IMR-90 (cell line): Measurements from ENCODE around the gene CFAP97D2. TPM values are rescaled to one million over a fixed set of nuclear protein-coding genes. Genes with fewer than 3 reads are reported as not detected.

Experiments used
- ATAC-seq: fragments of 200-7000 bp; cut with Tn5 transposase; 2 replicates; pipeline ENCODE4 v1.9.1; 2020; ENCODE audit warnings: low read depth, mild to moderate bottlenecking, moderate library complexity
- BruUV-seq: library from RNA; stranded (reverse); fragments of 400-500 nt; replicated peaks from 2 replicates; lab custom pipeline; 2021; lab: Mats Ljungman, UMichigan
- CTCF ChIA-PET: fragments of 300-600 bp; formaldehyde crosslinking; extraction: SDS; loops from one replicate; lab custom pipeline; 2021; ENCODE audit warnings: antibody characterized with exemption; lab: Yijun Ruan, JAX
- POLR2A ChIA-PET: fragments of 300-600 bp; sonication (Branson Sonifier 250); formaldehyde crosslinking; loops from one replicate; lab custom pipeline; 2022; ENCODE audit warnings: antibody characterized with exemption; ENCODE audit not compliant: unreplicated experiment; lab: Charles Lee
- DNase-seq: peaks from one replicate; pipeline ENCODE4 v3.0.0; 2013
- H2AFZ ChIP-seq: replicated peaks from 2 replicates; pipeline ENCODE3; 2013; ENCODE audit warnings: low read length, mild to moderate bottlenecking; ENCODE audit not compliant: poor library complexity
- H2AK5ac ChIP-seq: 2 replicates; pipeline ENCODE4 v1.6.1; 2013; ENCODE audit warnings: low read depth, low read length, inconsistent platforms
- H2AK9ac ChIP-seq: replicated peaks from 2 replicates; pipeline ENCODE3; 2013; ENCODE audit warnings: mild to moderate bottlenecking, low read depth, low read length, moderate library complexity; ENCODE audit not compliant: poor library complexity
- H2BK120ac ChIP-seq: 2 replicates; pipeline ENCODE4 v1.6.1; 2013; ENCODE audit warnings: low read depth, low read length, inconsistent platforms
- H2BK15ac ChIP-seq: 3 replicates; pipeline ENCODE4 v1.6.1; 2013; ENCODE audit warnings: low read depth, low read length, inconsistent platforms
- H2BK20ac ChIP-seq: 2 replicates; pipeline ENCODE4 v1.6.1; 2013; ENCODE audit warnings: low read depth, mild to moderate bottlenecking, inconsistent platforms, low read length, moderate library complexity
- H2BK5ac ChIP-seq: 2 replicates; pipeline ENCODE4 v1.6.1; 2013; ENCODE audit warnings: mild to moderate bottlenecking, low read depth, low read length, inconsistent platforms; ENCODE audit not compliant: poor library complexity, severe bottlenecking
- H3K14ac ChIP-seq: replicated peaks from 2 replicates; pipeline ENCODE4 v1.6.1; 2013; ENCODE audit warnings: low read depth, low read length, inconsistent platforms
- H3K18ac ChIP-seq: 2 replicates; pipeline ENCODE4 v1.6.1; 2013; ENCODE audit warnings: low read depth, low read length, control low read depth
- H3K23ac ChIP-seq: 2 replicates; pipeline ENCODE4 v1.6.1; 2013; ENCODE audit warnings: low read depth, low read length, inconsistent platforms
- H3K27ac ChIP-seq: 2 replicates; pipeline ENCODE4 v1.5.1; 2013; ENCODE audit warnings: mild to moderate bottlenecking, control low read depth, low read length; ENCODE audit not compliant: insufficient read depth
- H3K27me3 ChIP-seq: 2 replicates; pipeline ENCODE4 v1.6.1; 2013; ENCODE audit warnings: low read length; ENCODE audit not compliant: control insufficient read depth, insufficient read depth
- H3K36me3 ChIP-seq: 2 replicates; pipeline ENCODE4 v1.6.1; 2013; ENCODE audit warnings: low read length, mixed read lengths; ENCODE audit not compliant: control insufficient read depth, insufficient read depth
- H3K4ac ChIP-seq: 2 replicates; pipeline ENCODE4 v1.6.1; 2013; ENCODE audit warnings: low read depth, low read length, inconsistent platforms
- H3K4me1 ChIP-seq: 2 replicates; pipeline ENCODE4 v1.6.1; 2013; ENCODE audit warnings: low read length, mixed read lengths; ENCODE audit not compliant: control insufficient read depth, insufficient read depth
- H3K4me2 ChIP-seq: 2 replicates; pipeline ENCODE4 v1.6.1; 2013; ENCODE audit warnings: low read depth, mild to moderate bottlenecking, control low read depth, low read length, moderate library complexity
- H3K4me3 ChIP-seq: 2 replicates; pipeline ENCODE4 v1.5.1; 2013; ENCODE audit warnings: low read depth, mild to moderate bottlenecking, control low read depth, low read length, moderate library complexity; ENCODE audit not compliant: insufficient read depth
- H3K56ac ChIP-seq: 2 replicates; pipeline ENCODE4 v1.6.1; 2013; ENCODE audit warnings: low read length, inconsistent platforms; ENCODE audit not compliant: insufficient read depth; ENCODE audit errors: extremely low read depth
- H3K79me1 ChIP-seq, 2 experiments: 2 replicates each; pipeline ENCODE4 v1.6.1; 2013; ENCODE audit warnings: low read length in 2 of 2, inconsistent platforms in 1 of 2, low read depth in 1 of 2
- H3K9ac ChIP-seq: 2 replicates; pipeline ENCODE4 v1.6.1; 2013; ENCODE audit warnings: low read depth, low read length, control low read depth
- H3K9me1 ChIP-seq: 2 replicates; pipeline ENCODE4 v1.6.1; 2013; ENCODE audit warnings: low read length, inconsistent platforms; ENCODE audit not compliant: insufficient read depth
- H3K9me3 ChIP-seq: 2 replicates; pipeline ENCODE4 v1.6.1; 2013; ENCODE audit warnings: low read length; ENCODE audit not compliant: control insufficient read depth, insufficient read depth
- H4K20me1 ChIP-seq: 2 replicates; pipeline ENCODE4 v1.6.1; 2013; ENCODE audit warnings: low read length, inconsistent platforms; ENCODE audit not compliant: insufficient read depth
- H4K5ac ChIP-seq: 2 replicates; pipeline ENCODE4 v1.6.1; 2013; ENCODE audit warnings: mild to moderate bottlenecking, low read depth, low read length, control low read depth
- H4K8ac ChIP-seq, 2 experiments: 2 replicates each; pipeline ENCODE4 v1.6.1; 2013; ENCODE audit warnings: low read depth in 2 of 2, low read length in 2 of 2, control low read depth in 1 of 2, inconsistent platforms in 1 of 2
- H4K91ac ChIP-seq: 2 replicates; pipeline ENCODE4 v1.6.1; 2013; ENCODE audit warnings: low read depth, low read length, inconsistent platforms; ENCODE audit not compliant: insufficient read depth
- BHLHE40 ChIP-seq: fragments of 150-350 bp; IDR thresholded peaks from 2 replicates; pipeline ENCODE4 v1.6.1; 2016; ENCODE audit warnings: mild to moderate bottlenecking, low read depth, low read length
- CEBPB ChIP-seq: IDR thresholded peaks from 2 replicates; pipeline ENCODE4 v1.6.1; 2012; ENCODE audit warnings: low read depth, low read length, improper control_type of control experiment
- CHD1 ChIP-seq: IDR thresholded peaks from 2 replicates; pipeline ENCODE4 v1.6.1; 2012; ENCODE audit warnings: low read depth, low read length, improper control_type of control experiment
- FOS ChIP-seq: fragments of 150-350 bp; IDR thresholded peaks from 2 replicates; pipeline ENCODE4 v1.6.1; 2016; ENCODE audit warnings: low read depth, low read length
- MAFK ChIP-seq: IDR thresholded peaks from 2 replicates; pipeline ENCODE4 v1.6.1; 2012; ENCODE audit warnings: low read depth, low read length, improper control_type of control experiment
- MAZ ChIP-seq: IDR thresholded peaks from 2 replicates; pipeline ENCODE4 v1.6.1; 2012; ENCODE audit warnings: low read depth, mild to moderate bottlenecking, low read length, improper control_type of control experiment, moderate library complexity, borderline replicate concordance
- RAD21 ChIP-seq: IDR thresholded peaks from 2 replicates; pipeline ENCODE4 v1.6.1; 2012; ENCODE audit warnings: low read length, improper control_type of control experiment
- RCOR1 ChIP-seq: IDR thresholded peaks from 2 replicates; pipeline ENCODE4 v1.6.1; 2012; ENCODE audit warnings: mild to moderate bottlenecking, low read length, improper control_type of control experiment; ENCODE audit not compliant: insufficient replicate concordance
- SMC3 ChIP-seq: fragments of 150-350 bp; IDR thresholded peaks from 2 replicates; pipeline ENCODE4 v1.6.1; 2016; ENCODE audit warnings: low read depth, mild to moderate bottlenecking, antibody characterized with exemption, low read length, moderate library complexity
- WGBS, 2 experiments: methylation state at CpG; one replicate each; pipeline versions ENCODE4 v1.1.5 to v1.1.7; 2013; ENCODE audit warnings: missing lambda C conversion rate in 2 of 2; ENCODE audit not compliant: insufficient read length in 1 of 2; ENCODE audit errors: extremely low coverage in 2 of 2; 5-methylcytosine and 5-hydroxymethylcytosine counted together
- dilution Hi-C: fragments of 300-500 bp; cut with HindIII; formaldehyde crosslinking; loops from one replicate; pipeline ENCODE4 v1.14.3; 2018; ENCODE audit warnings: low sequenced_read_pairs; ENCODE audit not compliant: unreplicated experiment
- in situ Hi-C: fragments of 300-500 bp; cut with MboI; formaldehyde crosslinking; loops from 3 replicates; pipeline ENCODE4 v1.14.3; 2019; ENCODE audit warnings: low sequenced_read_pairs, inconsistent platforms, mixed read lengths
- intact Hi-C: fragments of 100-400 bp; cut with micrococcal nuclease; formaldehyde crosslinking; loops from 2 replicates; pipeline ENCODE4 v1.10.0; 2022
- polyA plus RNA-seq, 3 experiments: library from polyadenylated mRNA; depleted of rRNA; stranded (reverse); fragments of >200 nt; gene quantifications; 2 replicates each; pipeline ENCODE4 v1.2.3, GENCODE V29; 2012; ENCODE audit warnings: low replicate concordance in 1 of 3
- total RNA-seq: library from RNA; depleted of rRNA; stranded (reverse); fragments of >200 nt; gene quantifications from 2 replicates; pipeline ENCODE4 v1.2.3, GENCODE V29; 2012
- TF ChIP-seq, protein P1 (sequence below): conservative IDR thresholded peaks from 2 replicates; pipeline ENCODE4 v1.5.1; 2012; ENCODE audit warnings: mild to moderate bottlenecking, low read depth, low read length, improper control_type of control experiment
- TF ChIP-seq, protein P2 (sequence below): fragments of 150-350 bp; IDR thresholded peaks from 2 replicates; pipeline ENCODE4 v1.6.1; 2016; ENCODE audit warnings: low read depth, mild to moderate bottlenecking, low read length, moderate library complexity, borderline replicate concordance
- TF ChIP-seq, protein P3 (sequence below): fragments of 150-350 bp; IDR thresholded peaks from 2 replicates; pipeline ENCODE4 v1.6.1; 2017; ENCODE audit warnings: mild to moderate bottlenecking, antibody characterized with exemption, low read length, low read depth

CFAP97D2 gene
- total and polyA plus RNA-seq, 2 of the 4 experiments (the other 2 are of a cell fraction), result not detected

DNA sequence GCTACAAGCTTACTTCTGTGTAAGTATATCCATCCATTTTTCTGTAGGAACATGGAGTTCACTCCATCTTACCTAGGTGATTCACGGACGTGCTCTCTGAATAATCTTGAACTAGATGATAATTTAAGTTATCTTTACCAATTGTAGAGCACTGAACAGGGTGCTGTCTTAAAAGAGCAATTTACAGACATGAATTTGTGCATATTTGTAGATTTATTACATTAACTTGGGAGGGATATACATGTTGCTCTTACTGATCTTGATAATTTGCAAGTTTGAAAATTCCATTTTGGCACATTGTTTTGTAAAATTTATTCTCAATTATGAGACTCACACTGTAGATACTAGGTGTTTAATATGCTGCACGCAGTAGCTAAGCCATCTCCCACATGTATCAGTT, 64.9 kb downstream of the CFAP97D2 start:
- H3K4me3 ChIP-seq, result no peak overlapping the region
- no peak overlapping the region for H2AK9ac ChIP-seq
- peaks cover 9% of the 10 kb centered on the region; the same call in 1 of the 2 replicates for H4K20me1 ChIP-seq
- peaks cover 7% of the 10 kb centered on the region for H3K9me1 ChIP-seq
- no peak overlapping the region for H4K91ac ChIP-seq
- no peak overlapping the region for H2AFZ ChIP-seq
- H3K23ac ChIP-seq, result no peak overlapping the region
- BruUV-seq, result no TSS peak
- peaks cover 14% of the 10 kb centered on the region for H3K4me1 ChIP-seq
- H4K8ac ChIP-seq, result no peak overlapping the region
- peaks cover 23 to 59% of the 10 kb centered on the region in 2 experiments for H3K79me1 ChIP-seq
- intact Hi-C loops, result no loop called here
- H2AK5ac ChIP-seq, result no peak overlapping the region
- TF ChIP-seq CEBPB (no peak), CHD1 (no peak), MAZ (no peak), BHLHE40 (no peak), SMC3 (no peak), RAD21 (no peak), RCOR1 (no peak), MAFK (no peak), FOS (no peak)
- TF ChIP-seq, protein P1, sequence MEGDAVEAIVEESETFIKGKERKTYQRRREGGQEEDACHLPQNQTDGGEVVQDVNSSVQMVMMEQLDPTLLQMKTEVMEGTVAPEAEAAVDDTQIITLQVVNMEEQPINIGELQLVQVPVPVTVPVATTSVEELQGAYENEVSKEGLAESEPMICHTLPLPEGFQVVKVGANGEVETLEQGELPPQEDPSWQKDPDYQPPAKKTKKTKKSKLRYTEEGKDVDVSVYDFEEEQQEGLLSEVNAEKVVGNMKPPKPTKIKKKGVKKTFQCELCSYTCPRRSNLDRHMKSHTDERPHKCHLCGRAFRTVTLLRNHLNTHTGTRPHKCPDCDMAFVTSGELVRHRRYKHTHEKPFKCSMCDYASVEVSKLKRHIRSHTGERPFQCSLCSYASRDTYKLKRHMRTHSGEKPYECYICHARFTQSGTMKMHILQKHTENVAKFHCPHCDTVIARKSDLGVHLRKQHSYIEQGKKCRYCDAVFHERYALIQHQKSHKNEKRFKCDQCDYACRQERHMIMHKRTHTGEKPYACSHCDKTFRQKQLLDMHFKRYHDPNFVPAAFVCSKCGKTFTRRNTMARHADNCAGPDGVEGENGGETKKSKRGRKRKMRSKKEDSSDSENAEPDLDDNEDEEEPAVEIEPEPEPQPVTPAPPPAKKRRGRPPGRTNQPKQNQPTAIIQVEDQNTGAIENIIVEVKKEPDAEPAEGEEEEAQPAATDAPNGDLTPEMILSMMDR, result no peak
- TF ChIP-seq, protein P2, sequence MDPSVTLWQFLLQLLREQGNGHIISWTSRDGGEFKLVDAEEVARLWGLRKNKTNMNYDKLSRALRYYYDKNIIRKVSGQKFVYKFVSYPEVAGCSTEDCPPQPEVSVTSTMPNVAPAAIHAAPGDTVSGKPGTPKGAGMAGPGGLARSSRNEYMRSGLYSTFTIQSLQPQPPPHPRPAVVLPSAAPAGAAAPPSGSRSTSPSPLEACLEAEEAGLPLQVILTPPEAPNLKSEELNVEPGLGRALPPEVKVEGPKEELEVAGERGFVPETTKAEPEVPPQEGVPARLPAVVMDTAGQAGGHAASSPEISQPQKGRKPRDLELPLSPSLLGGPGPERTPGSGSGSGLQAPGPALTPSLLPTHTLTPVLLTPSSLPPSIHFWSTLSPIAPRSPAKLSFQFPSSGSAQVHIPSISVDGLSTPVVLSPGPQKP, result no peak
- TF ChIP-seq, protein P3, sequence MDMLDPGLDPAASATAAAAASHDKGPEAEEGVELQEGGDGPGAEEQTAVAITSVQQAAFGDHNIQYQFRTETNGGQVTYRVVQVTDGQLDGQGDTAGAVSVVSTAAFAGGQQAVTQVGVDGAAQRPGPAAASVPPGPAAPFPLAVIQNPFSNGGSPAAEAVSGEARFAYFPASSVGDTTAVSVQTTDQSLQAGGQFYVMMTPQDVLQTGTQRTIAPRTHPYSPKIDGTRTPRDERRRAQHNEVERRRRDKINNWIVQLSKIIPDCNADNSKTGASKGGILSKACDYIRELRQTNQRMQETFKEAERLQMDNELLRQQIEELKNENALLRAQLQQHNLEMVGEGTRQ, result no peak
- no peak overlapping the region for H2BK15ac ChIP-seq
- no peak overlapping the region for H3K4me2 ChIP-seq
- no peak overlapping the region for H3K56ac ChIP-seq
- H3K9me3 ChIP-seq, result no peaks in the 10 kb centered on the region
- in situ Hi-C loops, result no loop called here
- H3K4ac ChIP-seq, result no peak overlapping the region
- ChIA-PET CTCF (no interaction called here), POLR2A (no interaction called here)
- WGBS, 2 experiments, result no CpG with 5 or more reads among the region's 3 CpGs
- H3K14ac ChIP-seq, result no peak overlapping the region
- peaks cover 56% of the 10 kb centered on the region for H3K36me3 ChIP-seq
- dilution Hi-C loops, result no loop called here
- H3K18ac ChIP-seq, result no peak overlapping the region
- H3K27ac ChIP-seq, result no peak overlapping the region
- H2BK120ac ChIP-seq, result no peak overlapping the region
- ATAC-seq (no peak), DNase-seq (no peak)
- H4K5ac ChIP-seq, result no peak overlapping the region
- no peak overlapping the region for H2BK5ac ChIP-seq
- no peak overlapping the region for H3K9ac ChIP-seq
- no peak overlapping the region for H2BK20ac ChIP-seq
- H3K27me3 ChIP-seq, result no peaks in the 10 kb centered on the region
